ENCODE data around the gene HMX1. TPM values are rescaled to one million over a fixed set of nuclear protein-coding genes. Genes with fewer than 3 reads are reported as not detected.

Gene HMX1
- total and polyA plus RNA-seq, 5 experiments from 2014 or later = not detected

GRCh38 chr4:8853249-8853648, 18.4 kb downstream of the HMX1 start:
- POLR2A ChIA-PET = no interaction called here
- Mint-ChIP-seq H3K9me3 (peaks cover 0 to 12% (median 0%) of the 10 kb centered on the region in 9 donors), H3K27ac (no peak overlapping the region), H3K36me3 (peaks cover 0 to 2% (median 0%) of the 10 kb centered on the region in 3 donors), H3K27me3 (peaks cover 23 to 49% (median 39%) of the 10 kb centered on the region in 5 donors), H3K4me1 (peaks cover 2 to 12% (median 10%) of the 10 kb centered on the region in 4 donors), H3K4me3 (no peak overlapping the region)
- no peak for DNase-seq
- ATAC-seq = no peak

GRCh38 chr4:8852118-8852704, 19.4 kb downstream of the HMX1 start:
- Mint-ChIP-seq H3K4me3 (no peak overlapping the region), H3K27me3 (peaks cover 23 to 45% (median 36%) of the 10 kb centered on the region in 5 donors), H3K27ac (no peak overlapping the region), H3K4me1 (peaks cover 2 to 12% (median 9%) of the 10 kb centered on the region in 4 donors), H3K9me3 (peaks cover 0 to 12% (median 0%) of the 10 kb centered on the region in 9 donors), H3K36me3 (no peaks in the 10 kb centered on the region)
- peak in 1 of 10 donors; percentile 21 for DNase-seq
- ATAC-seq = no peak
- POLR2A ChIA-PET = no interaction called here

- peak in 1 of 10 donors; percentile 36 for DNase-seq
- Mint-ChIP-seq H3K36me3 (no peaks in the 10 kb centered on the region), H3K9me3 (peaks cover 0 to 12% (median 0%) of the 10 kb centered on the region in 9 donors), H3K4me3 (no peak overlapping the region), H3K4me1 (peaks cover 5 to 8% (median 6%) of the 10 kb centered on the region in 4 donors), H3K27me3 (peaks cover 23 to 47% (median 38%) of the 10 kb centered on the region in 5 donors), H3K27ac (no peak overlapping the region)
- no peak for ATAC-seq
- POLR2A ChIA-PET = no interaction called here
Measured at GRCh38 chr4:8851321-8852117, 20.1 kb downstream of the HMX1 start.

- no peak overlapping the region for H3K27ac Mint-ChIP-seq
- no peaks in the 10 kb centered on the region for H3K36me3 Mint-ChIP-seq
- POLR2A ChIA-PET = no interaction called here
- DNase-seq (peak in 1 of 10 donors; percentile 53), ATAC-seq (no peak)
- H3K27me3 Mint-ChIP-seq = peaks cover 16 to 42% (median 32%) of the 10 kb centered on the region in 5 donors
- H3K9me3 Mint-ChIP-seq = peaks cover 0 to 12% (median 0%) of the 10 kb centered on the region in 9 donors
- H3K4me1 Mint-ChIP-seq = peaks cover 0 to 5% (median under 1%) of the 10 kb centered on the region in 4 donors
- H3K4me3 Mint-ChIP-seq = no peak overlapping the region
Measured at GRCh38 chr4:8850830-8851188, 20.8 kb downstream of the HMX1 start.

GRCh38 chr4:8850074-8850829, 21.4 kb downstream of the HMX1 start:
- peak in 1 of 10 donors; percentile 50 for DNase-seq
- ATAC-seq = no peak
- Mint-ChIP-seq H3K27me3 (peaks cover 14 to 38% (median 32%) of the 10 kb centered on the region in 5 donors), H3K4me3 (no peak overlapping the region), H3K36me3 (no peaks in the 10 kb centered on the region), H3K4me1 (peaks cover 0 to 5% (median 0%) of the 10 kb centered on the region in 4 donors), H3K9me3 (peaks cover 0 to 12% (median 0%) of the 10 kb centered on the region in 9 donors), H3K27ac (peak overlapping the region in 1 of 10 donors; percentile 44)
- POLR2A ChIA-PET = no interaction called here

- Mint-ChIP-seq H3K36me3 (no peaks in the 10 kb centered on the region), H3K27me3 (peaks cover 9 to 33% (median 27%) of the 10 kb centered on the region in 5 donors), H3K4me3 (no peak overlapping the region), H3K9me3 (peaks cover 0 to 8% (median 0%) of the 10 kb centered on the region in 9 donors), H3K4me1 (peaks cover 0 to 2% (median 0%) of the 10 kb centered on the region in 4 donors), H3K27ac (no peak overlapping the region)
- DNase-seq (peak in 1 of 10 donors; percentile 57), ATAC-seq (no peak)
- POLR2A ChIA-PET = no interaction called here
Measured at GRCh38 chr4:8849266-8850073, 22.2 kb downstream of the HMX1 start.

GRCh38 chr4:8848507-8849265, 23.0 kb downstream of the HMX1 start:
- peak in 1 of 10 donors; percentile 28 for DNase-seq
- Mint-ChIP-seq H3K36me3 (peaks cover 0 to 3% (median 0%) of the 10 kb centered on the region in 3 donors), H3K27me3 (peaks cover 8 to 30% (median 26%) of the 10 kb centered on the region in 5 donors), H3K27ac (no peak overlapping the region), H3K4me3 (no peak overlapping the region), H3K9me3 (peaks cover 0 to 9% (median 2%) of the 10 kb centered on the region in 9 donors), H3K4me1 (peaks cover 0 to 2% (median 0%) of the 10 kb centered on the region in 4 donors)
- POLR2A ChIA-PET = no interaction called here
- no peak for ATAC-seq

- H3K36me3 Mint-ChIP-seq = peaks cover 0 to 10% (median 0%) of the 10 kb centered on the region in 3 donors
- no peak overlapping the region for H3K4me3 Mint-ChIP-seq
- POLR2A ChIA-PET = no interaction called here
- H3K9me3 Mint-ChIP-seq = peaks cover 0 to 15% (median 2%) of the 10 kb centered on the region in 9 donors
- ATAC-seq (no peak), DNase-seq (peak in 1 of 10 donors; percentile 42)
- H3K27me3 Mint-ChIP-seq = peaks cover 4 to 34% (median 24%) of the 10 kb centered on the region in 5 donors
- H3K4me1 Mint-ChIP-seq = peaks cover 0 to 2% (median 0%) of the 10 kb centered on the region in 4 donors
- H3K27ac Mint-ChIP-seq = no peak overlapping the region
Measured at GRCh38 chr4:8847764-8848163, 23.9 kb downstream of the HMX1 start.

- no peak overlapping the region for H3K4me3 Mint-ChIP-seq
Measured at GRCh38 chr4:8847331-8847730, 24.3 kb downstream of the HMX1 start.

GRCh38 chr4:8846826-8847225, 24.8 kb downstream of the HMX1 start:
- Mint-ChIP-seq H3K9me3 (peaks cover 0 to 12% (median 0%) of the 10 kb centered on the region in 9 donors), H3K36me3 (peaks cover 0 to 10% (median 0%) of the 10 kb centered on the region in 3 donors), H3K27me3 (peaks cover 2 to 32% (median 22%) of the 10 kb centered on the region in 5 donors), H3K27ac (peak overlapping the region in 1 of 10 donors; percentile 56), H3K4me3 (no peak overlapping the region), H3K4me1 (peaks cover 0 to 2% (median 0%) of the 10 kb centered on the region in 4 donors)
- ATAC-seq = no peak
- peak in 2 of 10 donors; percentile 10 to 38 for DNase-seq
- POLR2A ChIA-PET = no interaction called here

More at GRCh38 chr4:8847331-8847730, 24.3 kb downstream of the HMX1 start:
- Mint-ChIP-seq H3K27ac (no peak overlapping the region), H3K27me3 (peaks cover 2 to 32% (median 24%) of the 10 kb centered on the region in 5 donors), H3K36me3 (peaks cover 0 to 10% (median 0%) of the 10 kb centered on the region in 3 donors), H3K9me3 (peaks cover 0 to 12% (median 0%) of the 10 kb centered on the region in 9 donors), H3K4me1 (peaks cover 0 to 2% (median 0%) of the 10 kb centered on the region in 4 donors)
- ATAC-seq (no peak), DNase-seq (peak in 1 of 10 donors; percentile 11)
- POLR2A ChIA-PET = no interaction called here

GRCh38 chr4:8846046-8846720, 25.5 kb downstream of the HMX1 start:
- Mint-ChIP-seq H3K4me1 (peaks cover 0 to 2% (median 0%) of the 10 kb centered on the region in 4 donors), H3K36me3 (peaks cover 0 to 10% (median 0%) of the 10 kb centered on the region in 3 donors), H3K27me3 (peaks cover 2 to 32% (median 22%) of the 10 kb centered on the region in 5 donors), H3K27ac (no peak overlapping the region), H3K4me3 (no peak overlapping the region), H3K9me3 (peaks cover 0 to 12% (median 0%) of the 10 kb centered on the region in 9 donors)
- DNase-seq (peak in 2 of 10 donors; percentile 5 to 34), ATAC-seq (no peak)
- POLR2A ChIA-PET = no interaction called here

Data from naive thymus-derived CD8-positive, alpha-beta T cell (primary cell).